Ishikawa (cell line): ENCODE results near the gene FGD6.

ENCODE experiments used
- CEBPB ChIP-seq: IDR thresholded peaks from 2 replicates; pipeline ENCODE4 v1.6.1; 2012
- CREB1 ChIP-seq: IDR thresholded peaks from 2 replicates; pipeline ENCODE4 v1.6.1; 2012; ENCODE audit warnings: low read depth
- EGR1 ChIP-seq: IDR thresholded peaks from 2 replicates; pipeline ENCODE4 v1.6.1; 2012
- EP300 ChIP-seq: IDR thresholded peaks from 2 replicates; pipeline ENCODE4 v1.6.1; 2012; ENCODE audit warnings: borderline replicate concordance
- FOXM1 ChIP-seq: IDR thresholded peaks from 2 replicates; pipeline ENCODE4 v1.6.1; 2012; ENCODE audit warnings: low read depth, borderline replicate concordance
- MAX ChIP-seq: IDR thresholded peaks from 2 replicates; pipeline ENCODE4 v1.6.1; 2012
- NFIC ChIP-seq: IDR thresholded peaks from 2 replicates; pipeline ENCODE4 v1.6.1; 2012
- RAD21 ChIP-seq: IDR thresholded peaks from 2 replicates; pipeline ENCODE4 v1.6.1; 2012; ENCODE audit warnings: low read depth
- REST ChIP-seq: IDR thresholded peaks from 2 replicates; pipeline ENCODE4 v1.6.1; 2012; ENCODE audit warnings: low read depth, mild to moderate bottlenecking
- TAF1 ChIP-seq: IDR thresholded peaks from 2 replicates; pipeline ENCODE4 v1.6.1; 2012; ENCODE audit warnings: low read depth, mild to moderate bottlenecking
- TCF12 ChIP-seq: IDR thresholded peaks from 2 replicates; pipeline ENCODE4 v1.6.1; 2012; ENCODE audit warnings: low read depth
- TEAD4 ChIP-seq: IDR thresholded peaks from 2 replicates; pipeline ENCODE4 v1.6.1; 2012
- USF1 ChIP-seq: IDR thresholded peaks from 2 replicates; pipeline ENCODE4 v1.6.1; 2012
- YY1 ChIP-seq: IDR thresholded peaks from 2 replicates; pipeline ENCODE4 v1.6.1; 2012; ENCODE audit warnings: low read depth
- ZBTB7A ChIP-seq: IDR thresholded peaks from 2 replicates; pipeline ENCODE4 v1.6.1; 2012; ENCODE audit warnings: low read depth

Gene FGD6

GRCh38 chr12:95240556-95240955 is 23.3 kb upstream of the FGD6 start:
- no peak for TF ChIP-seq CREB1
- TF ChIP-seq NFIC: no peak
- no peak for TF ChIP-seq USF1
- TF ChIP-seq ZBTB7A: no peak
- TF ChIP-seq REST: no peak
- TF ChIP-seq EGR1: no peak
- no peak for TF ChIP-seq TCF12
- no peak for TF ChIP-seq FOXM1
- no peak for TF ChIP-seq YY1
- no peak for TF ChIP-seq EP300
- no peak for TF ChIP-seq TEAD4
- TF ChIP-seq CEBPB: no peak

GRCh38 chr12:95239216-95239615 is 21.9 kb upstream of the FGD6 start:
- no peak for TF ChIP-seq TCF12
- no peak for TF ChIP-seq TAF1
- no peak for TF ChIP-seq RAD21
- no peak for TF ChIP-seq EP300
- no peak for TF ChIP-seq EGR1
- no peak for TF ChIP-seq FOXM1
- no peak for TF ChIP-seq NFIC
- no peak for TF ChIP-seq CREB1
- TF ChIP-seq USF1: no peak
- TF ChIP-seq YY1: no peak
- no peak for TF ChIP-seq ZBTB7A
- no peak for TF ChIP-seq REST
- no peak for TF ChIP-seq CEBPB
- no peak for TF ChIP-seq MAX

GRCh38 chr12:95238150-95238549 is 20.9 kb upstream of the FGD6 start:
- TF ChIP-seq CEBPB (no peak), ZBTB7A (no peak), CREB1 (no peak), MAX (no peak), TCF12 (no peak), EP300 (no peak), USF1 (no peak), YY1 (no peak)

GRCh38 chr12:95237315-95237714 is 20.0 kb upstream of the FGD6 start:
- no peak for TF ChIP-seq FOXM1
- no peak for TF ChIP-seq EGR1
- no peak for TF ChIP-seq RAD21
- no peak for TF ChIP-seq MAX
- TF ChIP-seq TAF1: no peak
- no peak for TF ChIP-seq ZBTB7A
- no peak for TF ChIP-seq TEAD4
- TF ChIP-seq REST: no peak
- no peak for TF ChIP-seq USF1
- no peak for TF ChIP-seq YY1
- no peak for TF ChIP-seq TCF12
- TF ChIP-seq CEBPB: no peak
- TF ChIP-seq EP300: no peak
- no peak for TF ChIP-seq CREB1
- TF ChIP-seq NFIC: no peak
